HUES64 (cell line): ENCODE data around the gene PITPNM3.

ENCODE experiments used
- H3K27ac ChIP-seq: 2 replicates; pipeline ENCODE4 v1.7.0; 2013; ENCODE audit warnings: low read depth, low read length, inconsistent platforms
- H3K27me3 ChIP-seq: 2 replicates; pipeline ENCODE4 v1.6.1; 2013; ENCODE audit warnings: mild to moderate bottlenecking, low read length; ENCODE audit not compliant: insufficient read depth
- H3K36me3 ChIP-seq: 2 replicates; pipeline ENCODE4 v1.6.1; 2013; ENCODE audit warnings: mild to moderate bottlenecking, low read length; ENCODE audit not compliant: insufficient read depth
- H3K4me1 ChIP-seq: 2 replicates; pipeline ENCODE4 v1.6.1; 2013; ENCODE audit warnings: mild to moderate bottlenecking, low read length, moderate library complexity; ENCODE audit not compliant: insufficient read depth
- H3K4me3 ChIP-seq: 2 replicates; pipeline ENCODE4 v1.5.1; 2013; ENCODE audit warnings: mild to moderate bottlenecking, low read length, moderate library complexity
- H3K9ac ChIP-seq: 2 replicates; pipeline ENCODE4 v1.6.1; 2013; ENCODE audit warnings: mild to moderate bottlenecking, low read depth, low read length
- H3K9me3 ChIP-seq: 2 replicates; pipeline ENCODE4 v1.6.1; 2013; ENCODE audit warnings: low read depth, low read length; ENCODE audit not compliant: insufficient read depth
- WGBS: fragments of 150-250, 120-280 bp; methylation state at CpG from one replicate; pipeline ENCODE4 v1.1.7; 2013; ENCODE audit warnings: missing lambda C conversion rate; 5-methylcytosine and 5-hydroxymethylcytosine counted together

Gene PITPNM3

DNA sequence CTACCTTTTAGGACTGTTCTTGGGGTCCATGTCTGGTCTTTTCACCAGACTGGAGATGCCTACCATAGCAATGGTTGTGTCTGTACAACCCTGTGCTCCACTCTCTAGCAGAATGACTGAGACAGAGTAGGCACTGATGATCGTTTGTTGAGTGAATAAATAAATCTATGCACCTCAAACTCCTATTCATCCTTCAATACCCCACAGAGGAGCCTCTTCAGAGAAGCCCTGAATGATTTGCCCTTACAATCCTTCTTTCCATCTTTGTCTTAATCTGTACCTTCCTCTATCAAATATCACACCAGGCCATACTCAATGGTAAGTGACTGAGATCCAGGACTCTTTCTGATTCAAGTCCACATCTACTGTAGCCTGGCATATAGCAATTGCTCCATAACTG is 88.8 kb downstream of the PITPNM3 start:
- H3K4me3 ChIP-seq, result no peak overlapping the region
- no peaks in the 10 kb centered on the region for H3K9me3 ChIP-seq
- H3K27me3 ChIP-seq, result no peaks in the 10 kb centered on the region
- no peak overlapping the region for H3K9ac ChIP-seq
- H3K4me1 ChIP-seq, result peaks cover 20% of the 10 kb centered on the region; the same call in 1 of the 2 replicates
- no peak overlapping the region for H3K27ac ChIP-seq
- WGBS, result no CpG with 5 or more reads among the region's 1 CpG
- H3K36me3 ChIP-seq, result no peaks in the 10 kb centered on the region

DNA sequence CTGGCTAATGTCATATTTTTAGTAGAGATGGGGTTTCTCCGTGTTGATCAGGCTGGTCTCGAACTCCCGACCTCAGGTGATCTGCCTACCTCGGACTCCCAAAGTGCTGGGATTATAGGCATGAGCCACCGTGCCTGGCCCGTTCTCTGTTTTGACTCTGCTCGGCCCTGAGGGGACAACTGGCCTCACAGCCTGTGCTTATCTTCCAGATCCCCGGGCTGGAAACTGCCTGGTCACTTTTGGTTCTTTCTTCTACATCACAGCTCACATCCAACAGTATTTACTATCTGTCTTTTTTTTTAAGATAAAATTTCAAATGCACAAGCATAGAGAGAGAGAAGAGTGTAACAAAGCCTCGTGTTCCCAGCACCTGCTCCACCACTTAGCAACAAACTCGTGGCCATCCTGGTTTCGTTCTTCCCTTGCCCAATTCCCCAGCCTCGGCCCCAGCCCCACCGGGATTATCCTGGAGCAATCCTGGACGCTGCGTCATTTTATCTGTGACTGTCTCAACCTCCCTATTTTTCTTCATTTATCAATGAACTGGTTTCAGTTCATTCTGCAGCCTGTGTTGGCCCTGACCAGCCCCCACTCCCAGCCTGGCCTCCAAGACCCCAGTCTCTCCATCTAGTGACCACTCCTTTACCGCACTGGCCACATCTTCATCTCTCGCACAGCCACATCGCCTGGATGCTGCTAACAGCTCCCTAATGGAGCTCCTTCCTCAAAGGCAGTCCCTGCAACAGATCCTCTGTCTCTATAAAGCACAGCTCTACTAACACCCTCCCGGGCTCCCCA is 91.0 kb downstream of the PITPNM3 start:
- H3K27ac ChIP-seq, result no peak overlapping the region
- H3K27me3 ChIP-seq, result no peaks in the 10 kb centered on the region
- 91% methylated on average over 19 of the region's 19 CpGs for WGBS

DNA sequence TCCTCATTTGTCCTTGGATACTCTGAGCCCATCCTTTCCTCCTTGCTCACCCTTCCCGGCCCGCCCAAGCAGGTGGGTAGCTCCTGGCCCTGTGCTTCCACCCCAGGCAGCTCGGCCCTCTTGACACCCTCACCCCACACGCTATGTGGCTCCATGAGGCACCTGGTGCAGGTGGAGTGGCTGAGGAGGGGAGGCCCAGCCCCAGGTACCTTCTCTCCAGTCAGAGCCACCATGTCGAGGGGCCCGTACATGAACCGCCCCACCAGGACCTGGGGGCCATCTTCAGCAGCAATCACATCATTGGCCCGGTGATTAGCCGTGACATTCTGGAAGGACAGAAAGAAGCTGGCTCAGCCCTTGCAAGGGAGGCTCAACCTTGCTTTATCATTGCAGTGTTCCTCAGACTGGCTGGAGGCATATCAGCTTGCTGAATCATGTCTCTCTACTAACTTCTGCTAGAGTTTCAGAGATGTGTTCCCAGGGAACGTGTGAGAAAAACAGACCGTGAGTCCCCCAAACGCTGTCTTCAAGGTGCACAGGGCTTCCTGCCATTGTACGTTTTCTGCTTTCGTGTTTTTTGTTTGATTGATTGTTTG is 91.8 kb downstream of the PITPNM3 start:
- Histone ChIP-seq H3K9me3 (no peaks in the 10 kb centered on the region), H3K27me3 (no peaks in the 10 kb centered on the region), H3K4me1 (peaks cover 18% of the 10 kb centered on the region), H3K9ac (no peak overlapping the region), H3K36me3 (no peaks in the 10 kb centered on the region), H3K27ac (no peak overlapping the region), H3K4me3 (no peak overlapping the region)
- 94% methylated on average over 14 of the region's 14 CpGs for WGBS

More for the DNA sequence above, 91.0 kb downstream of the PITPNM3 start:
- Histone ChIP-seq H3K4me3 (no peak overlapping the region), H3K9me3 (no peaks in the 10 kb centered on the region), H3K9ac (no peak overlapping the region), H3K4me1 (peaks cover 18% of the 10 kb centered on the region), H3K36me3 (no peaks in the 10 kb centered on the region)

DNA sequence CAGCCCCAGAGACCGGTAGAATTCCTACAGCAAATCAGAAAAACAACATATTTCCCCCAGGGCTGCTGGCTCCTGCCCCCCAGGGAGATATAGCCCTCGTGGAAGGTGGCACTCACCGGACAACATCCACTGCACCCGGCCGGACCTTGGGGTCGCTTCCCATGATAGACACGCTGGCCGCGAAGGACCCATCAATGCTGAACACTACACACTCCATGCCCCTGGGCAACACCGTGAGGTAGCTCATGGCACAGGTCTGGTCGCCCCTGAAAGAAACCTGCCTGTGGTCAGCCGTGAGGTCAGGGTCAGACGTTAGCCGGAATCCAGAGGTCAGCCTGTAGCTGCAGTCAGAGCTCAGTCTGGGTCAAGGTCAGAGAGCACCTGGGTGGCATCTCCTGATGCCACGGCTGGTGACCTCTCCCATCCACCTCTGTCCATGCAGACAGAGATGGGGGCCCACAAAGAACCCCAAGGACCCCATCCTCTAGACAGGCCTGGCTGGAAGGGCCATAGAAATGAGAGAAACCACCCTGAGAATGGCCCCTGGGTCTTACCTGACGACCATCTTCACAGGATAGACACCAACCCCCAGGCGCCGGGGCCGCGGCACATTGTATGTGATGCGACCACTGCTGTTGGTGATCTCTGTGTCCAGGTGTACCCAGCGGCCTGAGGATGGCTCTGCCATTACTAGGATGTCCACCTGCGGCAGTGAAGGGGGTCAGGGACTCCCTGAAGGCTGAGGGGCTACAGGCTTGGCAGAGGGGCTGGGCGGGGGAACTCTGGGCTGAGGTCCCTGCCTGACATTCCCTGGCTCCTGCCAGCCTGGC is 92.5 kb downstream of the PITPNM3 start:
- no peak overlapping the region for H3K4me3 ChIP-seq
- peaks cover 18% of the 10 kb centered on the region for H3K4me1 ChIP-seq
- no peak overlapping the region for H3K27ac ChIP-seq
- H3K27me3 ChIP-seq, result no peaks in the 10 kb centered on the region
- no peaks in the 10 kb centered on the region for H3K36me3 ChIP-seq
- H3K9me3 ChIP-seq, result no peaks in the 10 kb centered on the region
- H3K9ac ChIP-seq, result no peak overlapping the region
- 94% methylated on average over 24 of the region's 24 CpGs for WGBS

DNA sequence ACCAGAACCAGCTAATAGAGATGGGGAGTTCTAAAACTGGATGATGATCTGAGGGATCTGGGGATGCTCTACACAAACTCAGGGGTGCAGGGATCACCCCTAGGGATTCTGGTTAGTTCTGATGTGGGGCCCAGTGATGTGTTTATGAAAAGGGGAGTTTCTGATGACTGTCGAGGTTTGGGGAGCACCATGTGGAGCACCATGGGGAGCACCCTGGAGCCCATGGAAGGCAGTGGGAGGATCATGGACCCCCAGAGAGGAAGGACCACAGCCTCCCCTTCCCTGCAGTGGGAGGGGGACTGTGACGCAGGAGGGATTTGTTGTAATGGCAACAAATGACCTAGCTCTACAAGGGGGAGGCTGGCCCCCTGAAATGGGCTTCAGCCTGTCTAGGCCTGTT is 93.7 kb downstream of the PITPNM3 start:
- peaks cover 18% of the 10 kb centered on the region for H3K4me1 ChIP-seq
- 79% methylated on average over 2 of the region's 2 CpGs for WGBS
- H3K36me3 ChIP-seq, result no peaks in the 10 kb centered on the region
- no peak overlapping the region for H3K27ac ChIP-seq
- no peak overlapping the region for H3K9ac ChIP-seq
- no peaks in the 10 kb centered on the region for H3K9me3 ChIP-seq
- H3K27me3 ChIP-seq, result no peaks in the 10 kb centered on the region
- no peak overlapping the region for H3K4me3 ChIP-seq

DNA sequence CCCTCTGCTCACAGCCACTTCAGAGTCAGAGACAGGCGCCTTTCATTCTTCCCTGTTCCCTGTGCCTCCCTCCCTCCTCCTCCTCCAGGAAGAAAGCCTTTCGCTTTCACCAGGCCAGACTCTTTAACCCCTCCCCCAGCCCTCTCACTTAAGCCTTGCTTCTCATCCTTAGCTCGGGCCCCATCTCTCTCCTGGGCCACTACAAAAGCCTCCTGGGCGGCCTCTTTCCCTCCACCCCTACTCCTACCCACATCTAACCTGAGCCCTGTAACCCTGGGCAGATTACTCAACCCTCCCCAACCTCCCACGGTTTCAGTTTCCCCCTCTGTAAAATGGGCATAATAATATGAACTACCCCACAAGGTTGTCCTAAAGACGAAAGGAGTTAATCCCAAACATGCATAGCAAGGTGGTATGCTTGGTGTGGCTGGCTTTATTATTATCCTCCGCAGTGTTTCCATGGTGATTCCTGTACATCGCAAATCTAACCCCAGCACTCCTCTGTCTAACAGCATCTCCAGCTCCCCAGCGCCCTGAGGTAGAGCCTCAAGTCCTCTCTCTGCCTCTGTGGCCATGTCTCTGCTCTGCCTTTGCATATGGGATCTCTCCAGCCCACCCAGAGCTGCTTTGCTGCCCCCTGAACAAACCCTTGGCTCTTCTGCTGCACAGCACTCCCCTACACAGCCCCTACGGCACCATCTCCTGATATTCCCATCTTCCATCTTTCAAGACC is 94.4 kb downstream of the PITPNM3 start:
- Histone ChIP-seq H3K4me3 (no peak overlapping the region), H3K36me3 (no peaks in the 10 kb centered on the region), H3K9ac (no peak overlapping the region), H3K9me3 (no peaks in the 10 kb centered on the region), H3K4me1 (peaks cover 20% of the 10 kb centered on the region), H3K27me3 (no peaks in the 10 kb centered on the region), H3K27ac (no peak overlapping the region)
- WGBS, result 45% methylated on average over 10 of the region's 10 CpGs

DNA sequence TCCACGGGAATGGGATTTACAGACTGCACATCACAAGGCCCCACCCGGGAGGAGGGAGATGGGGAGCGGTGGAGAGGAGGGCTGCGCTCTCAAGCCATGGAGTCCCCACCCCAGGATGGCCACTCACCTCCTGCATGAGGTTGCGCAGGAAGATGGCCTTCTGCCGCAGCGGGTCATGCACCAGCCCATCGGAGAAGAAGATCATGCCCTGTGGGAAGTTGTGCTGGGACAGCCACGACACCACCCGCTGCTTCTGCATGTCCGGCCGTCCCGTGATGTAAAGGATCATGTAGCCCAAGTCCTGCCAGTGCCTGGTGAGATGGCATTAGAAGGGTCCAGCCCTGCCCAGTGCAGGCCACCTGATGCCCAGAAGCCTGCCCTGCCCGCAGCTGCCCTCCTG is 95.1 kb downstream of the PITPNM3 start:
- WGBS, result 81% methylated on average over 14 of the region's 14 CpGs
- Histone ChIP-seq H3K9me3 (no peaks in the 10 kb centered on the region), H3K27ac (no peak overlapping the region), H3K36me3 (no peaks in the 10 kb centered on the region), H3K27me3 (no peaks in the 10 kb centered on the region), H3K4me1 (peaks cover 20% of the 10 kb centered on the region), H3K4me3 (no peak overlapping the region), H3K9ac (no peak overlapping the region)

DNA sequence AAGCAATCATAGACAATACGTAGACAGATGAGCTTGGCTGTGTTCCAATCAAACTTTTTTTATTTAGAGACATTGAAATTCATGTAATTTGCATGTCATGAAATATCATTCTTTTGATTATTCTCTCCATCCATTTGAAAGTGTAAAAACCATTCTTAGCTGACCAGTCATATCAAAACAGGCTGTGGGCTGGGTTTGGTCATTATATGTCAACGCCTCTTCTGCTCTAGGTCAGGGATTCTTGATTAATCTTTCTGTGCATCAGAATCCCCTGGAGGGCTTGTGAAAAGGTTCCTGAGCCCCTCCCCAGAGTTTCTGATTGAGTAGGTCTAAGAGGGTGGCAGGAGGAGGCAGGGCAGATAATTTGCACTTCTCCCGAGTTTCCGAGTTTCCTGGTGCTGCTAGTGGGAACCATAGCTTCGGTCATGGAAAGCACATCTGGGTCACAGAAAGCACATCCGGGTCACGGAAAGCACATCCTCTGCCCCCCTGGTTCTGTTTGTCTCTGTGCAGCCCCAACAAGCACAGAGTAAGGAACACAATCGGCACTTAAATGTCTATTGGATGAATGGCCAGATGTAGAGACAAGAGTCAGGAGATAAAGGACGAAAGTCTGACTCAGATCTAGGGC is 95.7 kb downstream of the PITPNM3 start:
- no peaks in the 10 kb centered on the region for H3K27me3 ChIP-seq
- 85% methylated on average over 9 of the region's 9 CpGs for WGBS
- H3K27ac ChIP-seq, result no peak overlapping the region
- H3K4me1 ChIP-seq, result peaks cover 20% of the 10 kb centered on the region
- H3K9me3 ChIP-seq, result no peaks in the 10 kb centered on the region
- H3K9ac ChIP-seq, result no peak overlapping the region
- no peaks in the 10 kb centered on the region for H3K36me3 ChIP-seq
- H3K4me3 ChIP-seq, result no peak overlapping the region

DNA sequence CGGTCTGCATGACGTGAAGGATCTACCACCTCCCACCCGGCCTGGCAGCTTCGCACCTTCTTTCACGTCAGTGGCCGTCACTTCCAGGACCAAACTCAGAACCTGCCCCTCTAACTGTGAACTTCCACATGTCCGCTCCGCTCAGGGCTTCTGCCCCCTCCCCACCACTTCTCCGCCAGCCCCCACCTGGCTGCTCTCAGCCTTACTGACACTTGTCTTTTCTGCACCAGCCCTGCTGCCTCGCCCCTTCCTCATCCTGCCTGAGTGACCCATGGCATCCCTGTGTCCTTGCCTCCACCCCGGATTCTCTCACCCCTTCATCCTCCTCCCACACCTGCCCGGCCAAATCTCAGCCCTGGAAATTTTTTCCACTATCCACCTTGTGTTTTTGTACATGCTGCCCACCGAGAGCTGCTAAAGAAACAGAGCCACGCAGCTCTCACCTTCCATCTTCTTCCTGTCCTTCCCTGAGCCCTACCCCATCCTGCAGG is 97.8 kb downstream of the PITPNM3 start:
- Histone ChIP-seq H3K36me3 (no peaks in the 10 kb centered on the region), H3K27me3 (peaks cover 4% of the 10 kb centered on the region; the same call in 1 of the 2 replicates), H3K4me1 (peaks cover 26% of the 10 kb centered on the region), H3K27ac (no peak overlapping the region), H3K4me3 (no peak overlapping the region), H3K9ac (no peak overlapping the region), H3K9me3 (no peaks in the 10 kb centered on the region)
- WGBS, result 77% methylated on average over 14 of the region's 14 CpGs

DNA sequence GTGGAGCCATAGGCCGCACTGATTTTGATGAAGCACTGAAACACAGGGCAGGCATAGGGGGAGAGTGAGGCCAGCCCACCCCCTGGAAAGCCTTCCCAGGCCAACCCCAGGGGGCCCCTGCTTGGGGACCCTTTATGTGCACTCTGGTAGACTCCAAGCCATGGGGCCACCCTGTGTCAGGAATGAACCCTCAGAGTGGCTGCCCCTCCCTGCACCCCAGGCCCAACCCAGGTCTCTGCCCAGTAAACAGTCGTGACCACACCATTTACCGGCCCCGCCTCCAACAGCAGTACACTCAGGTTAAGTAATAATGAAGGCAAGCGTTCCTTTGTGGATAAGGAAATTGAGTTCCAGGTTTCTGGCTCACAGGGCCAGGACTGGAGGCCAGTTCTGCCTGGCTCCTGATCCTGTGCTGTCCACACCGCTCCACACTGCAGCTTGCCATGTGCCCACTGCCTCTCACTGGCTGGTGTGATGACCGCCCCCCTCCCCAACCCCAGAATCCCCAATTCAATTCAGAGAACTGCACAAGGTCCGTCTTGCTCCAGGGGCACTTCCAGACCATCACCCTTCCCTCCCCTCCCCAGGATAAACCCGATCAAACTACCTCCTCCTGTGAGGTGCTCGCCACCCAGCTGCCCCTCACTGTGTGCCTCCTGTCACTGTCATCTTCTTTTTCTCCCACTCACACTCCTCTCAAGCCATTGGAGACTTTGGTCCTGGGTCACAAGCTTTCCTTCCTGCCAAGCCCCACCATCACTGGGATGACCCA is 98.5 kb downstream of the PITPNM3 start:
- H3K9ac ChIP-seq, result no peak overlapping the region
- H3K36me3 ChIP-seq, result no peaks in the 10 kb centered on the region
- H3K27me3 ChIP-seq, result peaks cover 4% of the 10 kb centered on the region; the same call in 1 of the 2 replicates
- H3K4me3 ChIP-seq, result no peak overlapping the region
- H3K4me1 ChIP-seq, result peaks cover 27% of the 10 kb centered on the region
- 71% methylated on average over 10 of the region's 10 CpGs for WGBS
- H3K27ac ChIP-seq, result no peak overlapping the region
- no peaks in the 10 kb centered on the region for H3K9me3 ChIP-seq
